ENCODE results near the gene NTM. TPM values are rescaled to one million over a fixed set of nuclear protein-coding genes. Genes with fewer than 3 reads are reported as not detected.

NTM gene
- total RNA-seq, 4 donors from 2014 or later: 1.4 to 5.7 TPM; not detected in 2

DNA sequence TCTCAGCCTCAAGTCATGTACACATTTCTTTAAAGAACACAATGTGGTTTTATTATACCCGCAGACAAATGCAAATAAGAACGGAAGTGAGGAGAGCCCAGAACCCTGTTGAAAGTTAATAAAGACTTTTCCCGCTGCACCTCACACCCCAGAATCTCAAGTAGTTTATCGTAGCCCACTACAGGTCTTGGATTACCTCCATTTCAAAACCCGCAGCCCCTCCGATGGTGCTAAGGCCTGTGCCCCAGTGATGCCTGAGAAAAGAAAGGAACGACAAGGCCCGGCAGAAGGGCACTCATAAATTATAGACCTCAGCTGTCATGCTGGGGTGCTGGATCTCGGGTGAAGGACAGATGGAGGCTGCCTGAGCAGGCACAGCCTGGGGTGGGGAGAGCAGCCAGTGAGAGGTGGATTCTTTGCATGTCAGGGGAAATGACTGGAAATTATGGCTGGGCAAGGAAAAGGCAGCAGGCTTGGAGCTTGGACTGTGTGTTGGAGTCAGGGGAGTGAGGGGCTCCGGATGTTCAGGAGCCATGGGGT lies 354.1 kb downstream of the NTM start:
- no peak overlapping the region for H3K4me3 ChIP-seq
- no peaks in the 10 kb centered on the region for H3K4me1 ChIP-seq
- no peaks in the 10 kb centered on the region for H3K27me3 ChIP-seq
- TF ChIP-seq, protein P1, sequence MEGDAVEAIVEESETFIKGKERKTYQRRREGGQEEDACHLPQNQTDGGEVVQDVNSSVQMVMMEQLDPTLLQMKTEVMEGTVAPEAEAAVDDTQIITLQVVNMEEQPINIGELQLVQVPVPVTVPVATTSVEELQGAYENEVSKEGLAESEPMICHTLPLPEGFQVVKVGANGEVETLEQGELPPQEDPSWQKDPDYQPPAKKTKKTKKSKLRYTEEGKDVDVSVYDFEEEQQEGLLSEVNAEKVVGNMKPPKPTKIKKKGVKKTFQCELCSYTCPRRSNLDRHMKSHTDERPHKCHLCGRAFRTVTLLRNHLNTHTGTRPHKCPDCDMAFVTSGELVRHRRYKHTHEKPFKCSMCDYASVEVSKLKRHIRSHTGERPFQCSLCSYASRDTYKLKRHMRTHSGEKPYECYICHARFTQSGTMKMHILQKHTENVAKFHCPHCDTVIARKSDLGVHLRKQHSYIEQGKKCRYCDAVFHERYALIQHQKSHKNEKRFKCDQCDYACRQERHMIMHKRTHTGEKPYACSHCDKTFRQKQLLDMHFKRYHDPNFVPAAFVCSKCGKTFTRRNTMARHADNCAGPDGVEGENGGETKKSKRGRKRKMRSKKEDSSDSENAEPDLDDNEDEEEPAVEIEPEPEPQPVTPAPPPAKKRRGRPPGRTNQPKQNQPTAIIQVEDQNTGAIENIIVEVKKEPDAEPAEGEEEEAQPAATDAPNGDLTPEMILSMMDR (IDR thresholded peaks at IDR 0.05): no peak
- TF ChIP-seq POLR2A (IDR thresholded peaks at IDR 0.05): no peak
- DNase-seq: no peak
- intact Hi-C loops (cut with DNase I; ENCODE audit: low total_unique reads): no loop called here
- no peak overlapping the region for H3K27ac ChIP-seq
- no peaks in the 10 kb centered on the region for H3K36me3 ChIP-seq
- no peaks in the 10 kb centered on the region for H3K9me3 ChIP-seq

DNA sequence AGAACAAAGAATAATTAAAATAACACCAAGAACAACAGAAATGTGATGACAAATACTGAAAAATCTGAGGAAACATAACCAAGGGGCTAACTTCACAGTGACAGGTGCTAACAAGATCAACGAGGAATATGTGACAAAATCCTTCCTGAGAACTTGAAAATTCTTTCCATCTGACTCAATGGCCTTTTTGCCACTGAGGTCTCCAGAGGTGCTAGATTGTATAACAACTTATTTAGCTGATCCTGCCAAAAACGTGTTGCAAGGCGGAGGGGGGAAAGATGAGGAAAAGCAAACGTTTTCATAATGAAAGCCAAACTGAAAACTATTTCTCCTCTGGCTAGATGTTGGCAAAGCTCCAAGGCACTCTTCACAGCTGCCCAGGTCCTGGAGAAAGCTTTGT lies 364.5 kb downstream of the NTM start:
- intact Hi-C loops (cut with DNase I; ENCODE audit: low total_unique reads): no loop called here
- Histone ChIP-seq H3K27me3 (no peaks in the 10 kb centered on the region), H3K4me1 (no peaks in the 10 kb centered on the region), H3K9me3 (no peaks in the 10 kb centered on the region), H3K36me3 (no peaks in the 10 kb centered on the region), H3K27ac (no peak overlapping the region), H3K4me3 (no peak overlapping the region)
- TF ChIP-seq, protein P1 (IDR thresholded peaks at IDR 0.05): no peak
- no peak for TF ChIP-seq POLR2A (IDR thresholded peaks at IDR 0.05)
- DNase-seq: no peak

DNA sequence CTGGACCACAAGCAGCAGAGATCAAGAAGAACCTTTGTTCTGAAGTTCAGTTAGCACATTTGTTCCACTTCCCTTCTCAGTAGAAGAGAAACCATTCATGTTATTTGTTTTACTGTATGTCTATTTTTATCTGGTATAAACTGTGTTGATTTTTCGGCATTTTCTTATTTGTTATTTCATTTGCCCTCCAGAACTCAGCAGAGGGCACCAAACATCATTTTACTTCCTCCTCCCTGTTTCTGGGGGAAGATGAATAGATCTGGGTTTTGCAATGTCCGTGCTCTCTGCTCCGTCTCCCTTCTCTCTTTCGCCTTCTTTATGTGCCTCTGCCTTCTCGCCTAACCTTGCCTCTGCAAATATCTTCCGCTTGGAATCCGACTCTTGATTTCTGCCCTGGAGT lies 366.9 kb downstream of the NTM start:
- H3K4me3 ChIP-seq: no peak overlapping the region
- no peak for DNase-seq
- H3K4me1 ChIP-seq: no peaks in the 10 kb centered on the region
- H3K27me3 ChIP-seq: no peaks in the 10 kb centered on the region
- TF ChIP-seq POLR2A (IDR thresholded peaks at IDR 0.05): no peak
- TF ChIP-seq, protein P1 (IDR thresholded peaks at IDR 0.05): no peak
- H3K36me3 ChIP-seq: no peaks in the 10 kb centered on the region
- H3K27ac ChIP-seq: no peak overlapping the region
- no peaks in the 10 kb centered on the region for H3K9me3 ChIP-seq
- intact Hi-C loops (cut with DNase I; ENCODE audit: low total_unique reads): no loop called here

DNA sequence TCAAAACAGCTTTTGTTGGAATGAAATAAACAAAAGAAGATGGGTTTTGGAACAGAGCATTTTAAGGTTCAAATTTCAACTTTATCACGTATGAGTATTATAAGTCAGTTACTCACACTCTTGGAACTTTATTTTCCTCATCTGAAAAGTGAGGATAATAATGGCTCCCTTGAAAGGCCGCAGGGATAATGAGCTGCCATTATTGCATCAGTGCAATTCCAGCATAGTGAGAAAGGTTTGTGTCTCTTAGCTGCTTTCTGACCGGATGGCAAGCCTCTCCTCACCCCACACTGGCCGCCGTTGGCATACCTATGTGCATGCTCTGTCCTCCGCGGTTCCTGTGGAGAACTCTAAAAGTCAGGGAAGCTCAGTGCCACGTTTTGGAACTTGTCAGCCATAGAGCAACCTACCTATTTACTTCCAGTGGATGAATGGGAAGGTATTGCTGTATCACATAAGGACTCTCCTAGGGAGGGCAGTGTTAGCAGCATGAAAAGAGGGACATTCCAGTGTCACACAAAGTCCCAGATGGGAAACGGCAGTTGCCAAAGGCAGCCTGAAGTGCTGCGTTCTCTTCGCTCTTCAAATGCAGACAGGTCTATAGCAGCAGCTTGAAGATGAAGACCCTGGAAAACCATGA lies 368.9 kb downstream of the NTM start:
- intact Hi-C loops (cut with DNase I; ENCODE audit: low total_unique reads): no loop called here
- Histone ChIP-seq H3K36me3 (no peaks in the 10 kb centered on the region), H3K4me3 (no peak overlapping the region), H3K27ac (no peak overlapping the region), H3K27me3 (no peaks in the 10 kb centered on the region), H3K9me3 (no peaks in the 10 kb centered on the region), H3K4me1 (no peaks in the 10 kb centered on the region)
- TF ChIP-seq POLR2A (IDR thresholded peaks at IDR 0.05): no peak
- TF ChIP-seq, protein P1 (IDR thresholded peaks at IDR 0.05): no peak
- no peak for DNase-seq

DNA sequence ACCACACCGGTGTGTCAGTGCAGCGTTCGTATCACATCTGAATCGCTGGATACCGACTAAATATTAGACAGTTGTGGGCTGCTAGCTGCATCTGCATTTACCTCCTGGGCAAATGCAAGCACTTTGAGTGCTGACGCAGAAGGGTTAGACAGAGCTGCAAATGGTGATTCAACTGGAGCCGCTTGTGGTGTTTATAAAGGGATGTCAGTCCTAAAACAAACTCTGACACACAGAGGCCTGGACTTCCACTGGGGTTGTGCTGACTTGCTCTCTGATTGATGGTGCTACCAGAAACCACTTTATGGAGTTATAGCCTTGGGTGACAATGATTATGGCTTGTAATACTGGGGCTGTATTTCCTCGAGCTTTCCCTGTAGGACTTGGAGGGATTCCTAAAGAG lies 374.4 kb downstream of the NTM start:
- no peak for DNase-seq
- no peaks in the 10 kb centered on the region for H3K9me3 ChIP-seq
- TF ChIP-seq, protein P1 (IDR thresholded peaks at IDR 0.05): no peak
- no peak for TF ChIP-seq POLR2A (IDR thresholded peaks at IDR 0.05)
- H3K36me3 ChIP-seq: no peaks in the 10 kb centered on the region
- H3K27me3 ChIP-seq: no peaks in the 10 kb centered on the region
- H3K4me3 ChIP-seq: no peak overlapping the region
- no peak overlapping the region for H3K27ac ChIP-seq
- no peaks in the 10 kb centered on the region for H3K4me1 ChIP-seq
- intact Hi-C loops (cut with DNase I; ENCODE audit: low total_unique reads): no loop called here

Data from uterus (tissue), 4 donors.